AG04449 (cell line): Measurements from ENCODE around the gene RELL1.

Experiments used
- CTCF ChIA-PET: fragments of 350-600 bp; formaldehyde crosslinking; extraction: SDS; loops from one replicate; lab custom pipeline; 2021; ENCODE audit warnings: antibody characterized with exemption; lab: Yijun Ruan, JAX
- POLR2A ChIA-PET: fragments of 400-600, 350-600 bp; formaldehyde crosslinking; extraction: SDS; loops from one replicate; lab custom pipeline; 2020; ENCODE audit warnings: antibody characterized with exemption, inconsistent platforms; lab: Yijun Ruan, JAX
- DNase-seq: peaks from one replicate; pipeline ENCODE4 v3.0.0-alpha.2; 2010; ENCODE audit warnings: low read depth, low spot score
- H3K4me3 ChIP-seq: 2 replicates; pipeline ENCODE4 v1.5.1; 2011; ENCODE audit warnings: low read depth, mild to moderate bottlenecking, control low read depth, low read length
- TF ChIP-seq, protein P1 (sequence below): IDR thresholded peaks from one replicate; pipeline ENCODE4 v1.5.1; 2011; ENCODE audit warnings: mild to moderate bottlenecking, moderate library complexity, low read length, control low read depth, inconsistent platforms; ENCODE audit not compliant: insufficient read depth; ENCODE audit errors: missing control alignments

The RELL1 gene

DNA sequence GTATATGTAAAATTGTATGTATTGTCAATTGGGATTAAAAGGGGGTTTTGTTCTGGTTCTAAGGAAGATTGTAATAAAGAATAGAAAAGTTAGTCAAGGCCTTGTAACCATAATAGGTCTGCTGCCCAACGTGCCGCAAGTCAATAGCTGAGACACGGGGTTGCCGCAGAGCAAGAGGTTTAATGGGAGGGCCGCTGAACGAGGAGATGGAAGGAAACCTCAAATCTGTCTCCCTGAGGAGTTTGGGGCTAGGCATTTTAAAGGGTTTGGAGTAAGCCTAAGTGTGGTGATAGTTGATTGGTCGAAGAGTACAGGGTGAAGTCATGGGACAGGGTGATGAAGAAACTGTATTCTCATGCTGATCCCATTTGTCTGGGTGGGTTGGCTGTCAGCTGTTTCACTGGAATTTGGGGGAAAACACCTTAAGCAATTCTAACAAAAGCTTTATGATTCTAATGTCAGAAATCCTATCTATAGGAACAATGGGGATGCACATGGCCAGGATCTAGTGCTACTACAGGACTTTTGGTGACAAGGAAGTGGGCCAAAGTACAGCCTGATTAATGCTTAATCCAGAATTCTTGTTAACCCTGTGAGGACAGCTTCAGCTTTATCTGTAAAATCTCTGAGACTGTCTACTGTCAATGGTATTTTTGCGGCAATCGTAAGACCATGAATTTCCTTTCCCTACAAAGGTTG, 86.9 kb downstream of the RELL1 start:
- H3K4me3 ChIP-seq: no peak overlapping the region
- no peak for DNase-seq
- TF ChIP-seq, protein P1, sequence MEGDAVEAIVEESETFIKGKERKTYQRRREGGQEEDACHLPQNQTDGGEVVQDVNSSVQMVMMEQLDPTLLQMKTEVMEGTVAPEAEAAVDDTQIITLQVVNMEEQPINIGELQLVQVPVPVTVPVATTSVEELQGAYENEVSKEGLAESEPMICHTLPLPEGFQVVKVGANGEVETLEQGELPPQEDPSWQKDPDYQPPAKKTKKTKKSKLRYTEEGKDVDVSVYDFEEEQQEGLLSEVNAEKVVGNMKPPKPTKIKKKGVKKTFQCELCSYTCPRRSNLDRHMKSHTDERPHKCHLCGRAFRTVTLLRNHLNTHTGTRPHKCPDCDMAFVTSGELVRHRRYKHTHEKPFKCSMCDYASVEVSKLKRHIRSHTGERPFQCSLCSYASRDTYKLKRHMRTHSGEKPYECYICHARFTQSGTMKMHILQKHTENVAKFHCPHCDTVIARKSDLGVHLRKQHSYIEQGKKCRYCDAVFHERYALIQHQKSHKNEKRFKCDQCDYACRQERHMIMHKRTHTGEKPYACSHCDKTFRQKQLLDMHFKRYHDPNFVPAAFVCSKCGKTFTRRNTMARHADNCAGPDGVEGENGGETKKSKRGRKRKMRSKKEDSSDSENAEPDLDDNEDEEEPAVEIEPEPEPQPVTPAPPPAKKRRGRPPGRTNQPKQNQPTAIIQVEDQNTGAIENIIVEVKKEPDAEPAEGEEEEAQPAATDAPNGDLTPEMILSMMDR: no peak
- CTCF ChIA-PET: interaction anchor here (10.7 kb wide), 1 partner anchor 197 kb away, joined by 260 read pairs; no protein-coding TSS in a partner anchor
- POLR2A ChIA-PET: no interaction called here

DNA sequence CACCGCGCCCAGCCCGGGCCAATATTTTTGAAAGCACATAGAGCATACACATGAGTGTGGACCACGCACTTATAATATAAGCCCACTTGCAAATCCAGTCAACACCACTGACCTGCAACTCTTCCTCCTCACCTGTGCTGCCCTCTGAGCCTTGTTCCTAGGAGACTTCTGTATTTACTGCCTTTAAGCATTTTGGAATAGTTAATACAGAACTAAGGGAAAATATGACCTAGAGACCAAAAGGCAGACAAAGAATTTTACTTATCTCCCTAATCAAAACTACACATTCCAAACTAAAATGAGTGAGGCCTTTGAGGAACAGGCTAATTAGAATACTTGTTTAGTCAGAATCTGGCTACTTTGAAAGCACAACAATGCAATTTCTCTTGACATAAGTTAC, 89.1 kb downstream of the RELL1 start:
- POLR2A ChIA-PET: no interaction called here
- CTCF ChIA-PET: interaction anchor here (10.7 kb wide), 1 partner anchor 199 kb away, joined by 260 read pairs; no protein-coding TSS in a partner anchor
- no peak overlapping the region for H3K4me3 ChIP-seq

DNA sequence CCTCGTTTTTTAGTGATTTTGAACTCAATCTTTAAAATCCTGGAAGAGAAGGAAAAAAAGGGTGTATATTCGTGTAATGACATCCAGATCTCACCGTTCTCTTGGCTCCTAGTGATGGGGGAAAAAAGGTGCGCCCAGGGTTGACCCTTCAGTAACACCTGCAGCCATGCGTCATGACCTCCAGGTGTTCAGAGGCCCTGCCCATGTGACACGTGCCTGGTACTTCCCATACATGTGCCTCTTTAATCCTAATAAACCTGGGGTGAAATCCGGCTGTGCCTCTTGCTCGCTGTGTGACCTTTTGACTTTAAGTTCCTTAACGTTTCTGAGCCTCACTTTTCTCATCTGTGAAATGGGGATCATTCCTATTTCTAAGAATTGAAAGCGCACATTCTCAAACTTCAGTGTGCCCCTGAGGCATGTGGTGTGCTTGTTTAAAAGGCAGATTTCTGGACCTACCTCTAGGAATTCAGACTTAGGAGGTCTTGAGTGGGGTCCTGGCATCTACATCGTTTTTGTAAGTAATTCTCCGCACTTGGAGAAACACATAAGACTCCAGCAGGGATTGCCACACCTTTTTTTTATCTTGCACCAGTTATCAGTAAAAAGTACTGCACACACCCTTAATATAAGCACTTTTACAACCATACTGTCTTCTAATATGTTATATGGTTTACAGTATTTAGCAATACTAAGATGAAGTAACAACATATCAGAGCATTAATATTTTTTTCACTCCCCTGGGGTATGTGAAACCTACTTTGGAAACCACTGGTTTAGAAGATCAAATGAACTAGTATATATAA, 90.1 kb downstream of the RELL1 start:
- ChIA-PET POLR2A (no interaction called here), CTCF (interaction anchor here (10.7 kb wide), 1 partner anchor 200 kb away, joined by 260 read pairs; no protein-coding TSS in a partner anchor)
- H3K4me3 ChIP-seq: no peak overlapping the region
- no peak for DNase-seq
- TF ChIP-seq, protein P1: no peak

More for the DNA sequence above, 89.1 kb downstream of the RELL1 start:
- no peak for DNase-seq
- TF ChIP-seq, protein P1: no peak

DNA sequence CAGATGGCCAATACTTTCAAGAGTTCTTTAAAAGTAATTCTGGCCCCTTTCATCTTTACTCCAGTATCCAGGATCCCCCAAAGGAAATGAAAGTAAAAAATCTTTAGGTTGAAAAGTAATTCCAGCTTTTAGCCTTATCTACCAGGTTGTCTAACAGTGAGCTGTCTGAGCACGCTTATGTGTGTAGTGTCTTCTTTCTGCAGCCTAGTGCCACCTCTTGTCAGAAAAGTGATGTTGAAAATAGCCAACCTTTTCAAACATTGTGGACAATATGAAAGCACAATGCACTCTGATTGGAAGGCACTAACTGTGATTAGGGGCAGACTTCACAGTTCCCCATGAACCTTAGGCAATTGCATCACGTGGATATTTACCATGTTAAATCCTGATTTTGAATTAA, 92.1 kb downstream of the RELL1 start:
- DNase-seq: no peak
- CTCF ChIA-PET: interaction anchor here (1.6 kb wide), 1 partner anchor 9 kb away, joined by 13 read pairs; no protein-coding TSS in a partner anchor
- POLR2A ChIA-PET: no interaction called here
- TF ChIP-seq, protein P1: no peak
- H3K4me3 ChIP-seq: no peak overlapping the region

DNA sequence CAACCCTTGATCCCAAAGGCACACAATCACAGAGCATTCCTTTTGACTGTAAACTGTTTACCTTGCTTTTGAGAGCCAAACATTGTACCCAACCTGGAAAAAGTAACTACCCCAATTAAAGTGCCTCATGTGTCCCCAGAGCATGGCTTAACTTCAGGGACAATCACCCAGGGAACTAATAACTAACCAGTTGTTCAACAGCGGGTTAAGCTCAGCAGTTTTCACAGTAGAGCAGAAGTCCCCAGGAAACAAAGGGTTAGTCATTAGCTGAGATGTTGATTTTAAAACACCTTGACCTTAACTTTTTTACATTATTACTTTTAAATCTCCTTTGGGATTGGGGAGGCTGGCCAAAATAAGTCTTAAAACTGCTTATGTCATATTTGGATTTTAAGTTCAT, 94.8 kb downstream of the RELL1 start:
- ChIA-PET POLR2A (no interaction called here), CTCF (interaction anchor here (2.1 to 3.0 kb wide), 2 partner anchors 11 to 24 kb away, joined by 8 to 15 read pairs; no protein-coding TSS in a partner anchor)
- H3K4me3 ChIP-seq: no peak overlapping the region
- TF ChIP-seq, protein P1: no peak
- no peak for DNase-seq

DNA sequence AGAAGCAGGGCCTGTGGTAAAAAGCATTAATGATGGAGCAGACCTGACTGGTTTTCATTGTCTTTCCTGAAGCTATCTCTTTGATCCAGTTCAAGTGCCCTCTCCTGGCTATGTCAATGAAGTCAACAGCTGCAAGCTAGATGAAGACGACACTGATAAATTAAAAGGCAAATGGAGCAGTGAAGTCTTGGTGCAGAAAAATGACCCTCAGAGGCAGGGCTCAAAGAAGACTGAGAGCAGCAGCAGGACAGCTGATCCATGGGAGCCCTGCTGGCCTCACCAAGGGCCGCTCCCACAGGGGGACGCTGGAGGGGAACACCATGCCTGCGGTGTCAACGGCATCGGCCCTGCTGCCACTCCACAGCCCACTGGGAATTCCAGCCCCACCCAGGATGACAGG, 96.2 kb downstream of the RELL1 start:
- no peak overlapping the region for H3K4me3 ChIP-seq
- CTCF ChIA-PET: interaction anchor here (1.1 to 3.0 kb wide), 3 partner anchors 12 to 446 kb away, joined by 4 to 15 read pairs (median 8); no protein-coding TSS in a partner anchor
- POLR2A ChIA-PET: no interaction called here
- DNase-seq: no peak
- TF ChIP-seq, protein P1: no peak
